HG03439 (cell line): ENCODE results near the gene HYDIN.
"Not testable (repeated sequence)": the region's sequence is repeated elsewhere in the genome, so short reads cannot be mapped to it uniquely, and the experiment has no call there.

Experiments
- ATAC-seq: cut with Tn5 transposase; IDR thresholded peaks from one replicate; pipeline ENCODE4 v1.9.1; 2021; ENCODE audit warnings: mild to moderate bottlenecking, moderate library complexity; ENCODE audit not compliant: unreplicated experiment

HYDIN gene

GRCh38 chr16:70882311-70882710 is 348.2 kb downstream of the HYDIN start:
- not testable (repeated sequence) for ATAC-seq

- not testable (repeated sequence) for ATAC-seq
Observed at GRCh38 chr16:70877895-70878294, 352.6 kb downstream of the HYDIN start.

DNA sequence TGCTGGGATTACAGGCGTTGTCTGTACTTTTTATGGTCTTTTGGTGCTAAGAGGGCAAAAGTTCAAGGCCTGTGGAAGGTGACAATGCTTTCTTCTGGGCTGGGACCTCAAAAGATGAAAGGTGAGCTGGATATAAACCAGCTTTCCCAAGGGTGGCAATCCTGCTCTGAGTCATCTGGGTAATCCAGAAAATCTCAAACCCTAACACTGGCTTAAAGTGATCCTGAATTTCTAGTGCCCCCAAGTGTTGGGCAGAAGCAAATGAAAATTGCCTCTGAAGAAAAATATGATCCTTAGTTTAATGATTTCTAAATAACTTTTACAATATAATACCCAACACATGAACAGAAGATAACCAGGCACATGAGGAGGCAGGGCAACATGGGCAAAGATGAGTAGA is 354.1 kb downstream of the HYDIN start:
- not testable (repeated sequence) for ATAC-seq

- ATAC-seq: not testable (repeated sequence)
Observed at GRCh38 chr16:70864698-70865097, 365.8 kb downstream of the HYDIN start.

- not testable (repeated sequence) for ATAC-seq
Observed at GRCh38 chr16:70861996-70862395, 368.5 kb downstream of the HYDIN start.

DNA sequence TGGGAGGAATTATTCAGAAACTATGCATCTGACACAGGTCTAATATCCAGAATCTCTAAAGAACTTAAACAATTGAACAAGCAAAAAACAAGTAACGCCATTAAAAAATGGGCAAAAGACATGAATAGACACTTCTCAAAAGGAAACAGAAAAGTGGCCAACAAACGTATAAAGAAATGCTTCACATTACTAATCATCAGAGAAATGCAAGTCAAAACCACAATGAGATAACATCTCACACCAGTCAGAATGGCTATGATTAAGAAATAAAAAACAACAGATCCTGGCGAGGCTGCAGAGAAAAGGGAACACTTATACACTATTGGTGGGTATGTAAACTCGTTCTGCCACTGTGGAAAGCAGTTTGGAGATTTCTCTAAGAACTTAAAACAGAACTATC is 379.2 kb downstream of the HYDIN start:
- ATAC-seq: not testable (repeated sequence)

DNA sequence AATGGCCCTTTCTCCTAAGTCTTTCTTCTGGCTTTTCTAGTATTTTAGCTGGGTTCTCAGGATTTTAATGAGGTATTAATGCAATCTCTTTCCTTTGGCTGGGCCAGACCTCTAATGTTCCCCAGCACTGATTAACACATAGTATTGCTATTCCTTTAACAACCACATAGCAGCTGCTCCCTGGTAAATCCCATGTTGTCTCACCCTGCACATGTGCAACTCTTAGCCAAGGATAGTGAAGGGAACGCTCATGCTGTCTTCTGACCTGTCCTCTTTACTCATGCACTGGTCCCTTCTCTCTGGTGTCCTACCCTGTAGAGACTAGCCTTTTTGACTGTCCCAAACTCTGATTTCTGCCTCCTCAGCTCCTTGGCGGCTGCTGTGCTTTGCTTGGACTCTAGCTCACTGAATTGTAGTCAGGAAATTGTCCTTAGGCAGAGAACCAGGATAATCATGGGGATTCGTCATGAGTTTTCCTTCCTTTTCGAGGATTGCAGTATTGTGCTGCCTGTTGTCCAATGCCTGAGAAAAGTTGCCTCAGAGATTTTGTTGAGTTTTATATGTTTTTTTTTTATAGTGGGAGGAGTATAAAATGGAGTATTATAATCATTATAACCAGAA is 406.9 kb downstream of the HYDIN start:
- ATAC-seq: not testable (repeated sequence)

GRCh38 chr16:70822734-70823133 is 407.8 kb downstream of the HYDIN start:
- not testable (repeated sequence) for ATAC-seq

GRCh38 chr16:70818088-70818487 is 412.4 kb downstream of the HYDIN start:
- ATAC-seq: not testable (repeated sequence)

GRCh38 chr16:70809392-70810060 is 421.0 kb downstream of the HYDIN start:
- no peak for ATAC-seq

DNA sequence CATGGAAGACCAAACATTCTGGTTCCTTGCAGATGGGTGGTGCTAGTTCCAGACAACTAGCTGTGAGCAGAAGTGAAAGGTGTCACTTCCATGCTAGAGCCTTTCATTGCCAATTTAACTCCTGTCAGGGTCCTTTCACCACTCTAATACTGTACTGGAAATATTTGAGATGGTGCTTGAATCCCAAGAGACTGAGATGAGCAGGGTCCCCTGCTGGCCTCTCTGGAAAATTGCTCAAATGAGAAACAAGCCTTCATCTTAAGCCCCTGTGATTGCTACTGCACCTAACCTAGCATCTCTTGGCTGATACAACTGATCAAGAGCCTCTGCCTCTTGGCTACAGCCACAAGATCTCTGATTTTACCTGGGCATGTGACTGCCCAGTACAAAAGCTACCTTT is 422.2 kb downstream of the HYDIN start:
- no peak for ATAC-seq

GRCh38 chr16:70805787-70806186 is 424.7 kb downstream of the HYDIN start:
- ATAC-seq: no peak

GRCh38 chr16:70805380-70805779 is 425.1 kb downstream of the HYDIN start:
- no peak for ATAC-seq

- no peak for ATAC-seq
Observed at GRCh38 chr16:70804734-70805169, 425.8 kb downstream of the HYDIN start.

- no peak for ATAC-seq
Observed at GRCh38 chr16:70804153-70804733, 426.3 kb downstream of the HYDIN start.

- ATAC-seq: no peak
Observed at GRCh38 chr16:70803319-70803718, 427.2 kb downstream of the HYDIN start.

DNA sequence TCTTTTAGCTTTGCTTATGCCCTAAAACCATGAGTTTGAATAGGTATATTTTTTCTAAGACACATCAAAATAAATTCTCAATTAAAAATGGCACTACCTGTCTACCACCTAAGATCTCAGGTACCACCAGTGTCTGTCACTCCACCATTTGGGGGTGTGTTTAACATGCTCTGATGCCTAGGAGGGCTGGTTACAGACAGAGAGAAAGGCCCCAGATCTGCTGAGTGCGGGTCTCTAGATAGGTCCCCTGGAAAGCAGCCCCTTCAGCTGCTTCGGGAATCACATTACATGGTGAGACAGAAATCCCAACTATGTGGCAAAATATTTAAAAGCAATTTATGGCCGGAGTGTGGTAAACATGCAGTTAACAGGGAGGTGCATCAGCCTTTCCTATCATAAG is 428.9 kb downstream of the HYDIN start:
- no peak for ATAC-seq

- peak; percentile 93 for ATAC-seq
Observed at GRCh38 chr16:70800781-70801480, 429.6 kb downstream of the HYDIN start, which contains the start of gene VAC14. Gene VAC14 (minus strand): TSS chr16:70801158. CDS start chr16:70800900, 258 bp downstream.

DNA sequence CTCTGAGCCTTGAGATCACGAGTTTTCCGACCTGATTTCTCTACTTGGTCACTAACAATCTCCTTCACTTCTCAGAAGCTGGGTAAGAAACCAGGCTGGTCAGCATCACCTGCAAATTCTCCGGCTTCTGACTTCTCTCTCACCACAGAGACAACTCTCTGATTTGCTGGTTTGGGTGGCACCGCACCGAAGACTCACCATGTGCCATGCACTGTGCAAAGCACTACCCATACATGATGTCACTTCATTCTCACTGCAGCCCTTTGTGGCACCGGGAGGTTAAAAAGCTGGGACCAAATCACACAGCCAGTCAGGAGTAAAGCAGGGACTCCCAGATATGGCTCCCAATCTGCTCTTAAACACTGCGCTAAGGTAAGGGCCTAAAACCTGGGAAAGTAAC is 430.2 kb downstream of the HYDIN start:
- ATAC-seq: peak; percentile 1

GRCh38 chr16:70796301-70796700 is 434.2 kb downstream of the HYDIN start:
- no peak for ATAC-seq

- no peak for ATAC-seq
Observed at GRCh38 chr16:70795296-70795912, 435.1 kb downstream of the HYDIN start.
